ENCODE data around the gene KAT2B. TPM values are rescaled to one million over a fixed set of nuclear protein-coding genes. Genes with fewer than 3 reads are reported as not detected.

KAT2B gene
- total RNA-seq, 1 experiment from 2014 or later, result 4.6 TPM

- Histone ChIP-seq H3K4me3 (ENCODE audit: low read depth, low read length, poor library complexity, severe bottlenecking) (no peak overlapping the region), H3K4me1 (ENCODE audit: insufficient read depth, low read length, poor library complexity, severe bottlenecking) (peaks cover 5% of the 10 kb centered on the region), H3K36me3 (ENCODE audit: insufficient read depth, low read length, poor library complexity, severe bottlenecking) (no peaks in the 10 kb centered on the region), H3K27me3 (replicated peaks; ENCODE audit: insufficient read depth, low read depth, low read length, poor library complexity) (no peaks in the 10 kb centered on the region), H3K9me3 (ENCODE audit: low read depth, low read length, poor library complexity, severe bottlenecking) (no peaks in the 10 kb centered on the region), H3K27ac (ENCODE audit: low read depth, low read length, poor library complexity, severe bottlenecking) (no peak overlapping the region)
- POLR2A ChIA-PET (ENCODE audit: low non-redundant PET), result no interaction called here
- no TSS peak for BruUV-seq (replicated peaks)
- TF ChIP-seq CTCF (conservative IDR thresholded peaks at IDR 0.05; ENCODE audit: low read depth, low read length) (no peak), EZH2 (IDR thresholded peaks at IDR 0.05; ENCODE audit: borderline replicate concordance, low read depth, low read length, poor library complexity, severe bottlenecking) (no peak)
- intact Hi-C loops (cut with micrococcal nuclease; ENCODE audit: unreplicated experiment), result no loop called here
- CTCF ChIA-PET, result no interaction called here
- DNase-seq (ENCODE audit: low spot score), result peak; percentile 11
Observed at GRCh38 chr3:20064796-20065564, 24.7 kb downstream of the KAT2B start.

DNA sequence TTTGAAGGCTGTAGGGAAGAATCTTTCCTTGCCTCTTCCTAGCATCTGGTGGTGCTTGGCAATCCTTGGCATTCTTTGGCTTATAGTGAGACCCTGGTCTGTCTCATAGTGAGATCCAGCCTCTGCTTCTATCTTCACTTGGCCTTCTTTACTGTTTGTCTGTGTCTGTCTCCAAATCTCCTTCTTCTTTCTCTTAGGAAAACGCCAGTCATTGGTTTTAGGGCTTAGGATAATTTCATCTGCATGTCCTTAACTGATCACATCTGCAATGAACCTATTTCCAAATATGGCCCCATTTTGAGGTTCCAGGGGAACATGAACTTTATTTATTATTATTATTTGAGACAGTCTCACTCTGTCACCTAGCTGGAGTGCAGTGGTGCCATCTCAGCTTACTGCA is 25.8 kb downstream of the KAT2B start:
- Histone ChIP-seq H3K9me3 (ENCODE audit: low read depth, low read length, poor library complexity, severe bottlenecking) (no peaks in the 10 kb centered on the region), H3K27ac (ENCODE audit: low read depth, low read length, poor library complexity, severe bottlenecking) (no peak overlapping the region), H3K36me3 (ENCODE audit: insufficient read depth, low read length, poor library complexity, severe bottlenecking) (no peaks in the 10 kb centered on the region), H3K27me3 (replicated peaks; ENCODE audit: insufficient read depth, low read depth, low read length, poor library complexity) (no peaks in the 10 kb centered on the region), H3K4me1 (ENCODE audit: insufficient read depth, low read length, poor library complexity, severe bottlenecking) (peaks cover 5% of the 10 kb centered on the region), H3K4me3 (ENCODE audit: low read depth, low read length, poor library complexity, severe bottlenecking) (no peak overlapping the region)
- ChIA-PET CTCF (no interaction called here), POLR2A (ENCODE audit: low non-redundant PET) (no interaction called here)
- intact Hi-C loops (cut with micrococcal nuclease; ENCODE audit: unreplicated experiment), result no loop called here
- TF ChIP-seq CTCF (conservative IDR thresholded peaks at IDR 0.05; ENCODE audit: low read depth, low read length) (no peak), EZH2 (IDR thresholded peaks at IDR 0.05; ENCODE audit: borderline replicate concordance, low read depth, low read length, poor library complexity, severe bottlenecking) (no peak)
- DNase-seq (ENCODE audit: low spot score), result no peak
- BruUV-seq (replicated peaks), result no TSS peak

DNA sequence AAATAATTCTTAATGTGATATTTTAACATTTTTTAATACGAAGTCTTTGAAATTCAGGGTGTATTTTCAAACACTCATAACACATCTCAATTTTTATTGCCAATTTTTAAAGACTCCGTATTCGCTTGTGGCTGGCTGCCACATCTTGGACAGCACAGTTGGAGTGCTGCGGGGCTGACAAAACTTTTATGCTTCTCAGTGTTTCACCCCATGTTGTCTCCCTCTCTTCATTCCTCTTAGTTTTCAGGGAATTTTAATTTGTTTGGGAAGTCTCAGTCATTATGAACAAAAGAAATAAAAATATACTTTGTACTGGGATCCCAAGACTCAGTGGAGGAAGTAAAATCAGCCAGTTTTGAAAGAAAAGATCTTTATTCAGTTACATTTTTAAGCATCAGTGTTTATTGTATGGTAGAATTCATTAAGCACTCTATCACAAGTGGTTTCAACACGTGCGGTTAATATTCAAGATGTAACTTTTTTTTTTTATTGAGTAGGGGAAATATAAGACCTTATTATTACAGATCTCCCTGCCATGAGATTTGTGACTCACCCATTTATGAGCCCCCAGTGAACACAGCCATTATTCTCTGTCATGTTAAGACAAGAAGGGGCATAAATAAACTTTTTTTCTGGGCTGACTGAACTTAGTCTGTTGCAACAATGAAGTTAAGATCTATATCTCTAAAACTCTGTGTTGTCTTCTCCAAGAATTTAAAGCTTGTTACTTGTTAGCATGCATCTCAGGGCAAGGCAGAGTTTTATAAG is 26.8 kb downstream of the KAT2B start:
- no peak overlapping the region for H3K27ac ChIP-seq (ENCODE audit: low read depth, low read length, poor library complexity, severe bottlenecking)
- peak; percentile 94 for DNase-seq (ENCODE audit: low spot score)
- H3K27me3 ChIP-seq (replicated peaks; ENCODE audit: insufficient read depth, low read depth, low read length, poor library complexity), result no peaks in the 10 kb centered on the region
- no peaks in the 10 kb centered on the region for H3K9me3 ChIP-seq (ENCODE audit: low read depth, low read length, poor library complexity, severe bottlenecking)
- no peak for TF ChIP-seq EZH2 (IDR thresholded peaks at IDR 0.05; ENCODE audit: borderline replicate concordance, low read depth, low read length, poor library complexity, severe bottlenecking)
- TF ChIP-seq CTCF (conservative IDR thresholded peaks at IDR 0.05; ENCODE audit: low read depth, low read length), result no peak
- H3K4me1 ChIP-seq (ENCODE audit: insufficient read depth, low read length, poor library complexity, severe bottlenecking), result peaks cover 5% of the 10 kb centered on the region
- H3K36me3 ChIP-seq (ENCODE audit: insufficient read depth, low read length, poor library complexity, severe bottlenecking), result no peaks in the 10 kb centered on the region
- no TSS peak for BruUV-seq (replicated peaks)
- intact Hi-C loops (cut with micrococcal nuclease; ENCODE audit: unreplicated experiment), result no loop called here
- no peak overlapping the region for H3K4me3 ChIP-seq (ENCODE audit: low read depth, low read length, poor library complexity, severe bottlenecking)
- ChIA-PET POLR2A (ENCODE audit: low non-redundant PET) (no interaction called here), CTCF (no interaction called here)
